SK-N-SH (cell line): ENCODE data around the gene NAV2. TPM values are rescaled to one million over a fixed set of nuclear protein-coding genes. Genes with fewer than 3 reads are reported as not detected.

Experiments used
- CTCF ChIA-PET: fragments of 300-600, 350-600 bp; formaldehyde crosslinking; extraction: SDS; loops from one replicate; lab custom pipeline; 2021; lab: Yijun Ruan, JAX
- POLR2A ChIA-PET: fragments of 350-600 bp; sonication (Branson Sonifier 250); formaldehyde crosslinking; extraction: SDS; loops from one replicate; lab custom pipeline; 2020; ENCODE audit warnings: antibody characterized with exemption, inconsistent platforms; lab: Yijun Ruan, JAX
- DNase-seq: peaks from one replicate; pipeline ENCODE4 v3.0.0; 2012
- H2AFZ ChIP-seq: fragments of 200-600 bp; sonication (generic); 2 replicates; pipeline ENCODE4 v1.8.1; 2016; ENCODE audit warnings: antibody characterized with exemption, mild to moderate bottlenecking, low read depth
- H3F3A ChIP-seq: fragments of 200-600 bp; sonication (generic); replicated peaks from 2 replicates; pipeline ENCODE3; 2016; ENCODE audit warnings: antibody characterized with exemption, mild to moderate bottlenecking; ENCODE audit not compliant: insufficient read depth
- H3K27ac ChIP-seq, 2 experiments: fragments of 200-500 bp in 1 of 2; fragments of 200-600 bp in 1 of 2; sonication (Bioruptor generic) in 1 of 2; sonication (generic), shearing (Covaris generic) in 1 of 2; 2 replicates each; pipeline versions ENCODE4 v1.5.1 to v1.6.1; 2014 to 2016; ENCODE audit warnings: low read depth in 2 of 2, inconsistent platforms in 1 of 2, low read length in 1 of 2, mild to moderate bottlenecking in 1 of 2, mixed read lengths in 1 of 2
- H3K27me3 ChIP-seq: fragments of 200-600 bp; sonication (generic), shearing (Covaris generic); 2 replicates; pipeline ENCODE4 v1.6.1; 2016; ENCODE audit warnings: mixed run types; ENCODE audit not compliant: insufficient read depth
- H3K36me3 ChIP-seq, 2 experiments: fragments of 200-500 bp in 1 of 2; fragments of 200-600 bp in 1 of 2; sonication (Bioruptor generic) in 1 of 2; sonication (generic) in 1 of 2; replicated peaks in 1 of 2; 2 replicates each; pipeline versions ENCODE3 to v1.5.1; 2014 to 2016; ENCODE audit warnings: low read length in 1 of 2, mild to moderate bottlenecking in 1 of 2; ENCODE audit not compliant: insufficient read depth in 2 of 2, control insufficient read depth in 1 of 2
- H3K4me1 ChIP-seq, 2 experiments: fragments of 200-500 bp in 1 of 2; fragments of 200-600 bp in 1 of 2; sonication (Bioruptor generic) in 1 of 2; sonication (generic), shearing (Covaris generic) in 1 of 2; 2 replicates each; pipeline versions ENCODE4 v1.5.1 to v1.6.1; 2014 to 2016; ENCODE audit warnings: low read depth in 1 of 2, low read length in 1 of 2, mixed run types in 1 of 2; ENCODE audit not compliant: insufficient read depth in 2 of 2, control insufficient read depth in 1 of 2
- H3K4me2 ChIP-seq: fragments of 200-600 bp; sonication (generic), shearing (Covaris generic); 2 replicates; pipeline ENCODE4 v1.6.1; 2017; ENCODE audit warnings: mixed run types
- H3K4me3 ChIP-seq, 2 experiments: fragments of 200-500 bp in 1 of 2; fragments of 200-600 bp in 1 of 2; sonication (Bioruptor generic) in 1 of 2; sonication (generic), shearing (Covaris generic) in 1 of 2; 2 replicates each; pipeline versions ENCODE4 v1.5.1 to v1.8.1; 2014 to 2016; ENCODE audit warnings: low read depth in 2 of 2, inconsistent platforms in 1 of 2, low read length in 1 of 2, mild to moderate bottlenecking in 1 of 2, mixed read lengths in 1 of 2, moderate library complexity in 1 of 2
- H3K79me2 ChIP-seq: fragments of 200-600 bp; sonication (generic); 2 replicates; pipeline ENCODE4 v1.8.1; 2017; ENCODE audit warnings: mild to moderate bottlenecking; ENCODE audit not compliant: insufficient read depth
- H3K9ac ChIP-seq: fragments of 200-600 bp; sonication (generic); 2 replicates; pipeline ENCODE4 v1.6.1; 2017; ENCODE audit warnings: mixed run types
- H3K9me2 ChIP-seq: fragments of 200-600 bp; sonication (generic); 2 replicates; pipeline ENCODE4 v1.6.1; 2017; ENCODE audit warnings: mixed run types
- H3K9me3 ChIP-seq: fragments of 200-600 bp; sonication (generic); 2 replicates; pipeline ENCODE4 v1.6.1; 2017; ENCODE audit warnings: mixed run types, mild to moderate bottlenecking, moderate library complexity
- H4K20me1 ChIP-seq: fragments of 200-600 bp; sonication (generic); 2 replicates; pipeline ENCODE4 v1.6.1; 2017; ENCODE audit warnings: mild to moderate bottlenecking, mixed run types; ENCODE audit not compliant: insufficient read depth
- ELF1 ChIP-seq: IDR thresholded peaks from 2 replicates; pipeline ENCODE4 v1.4.0; 2012
- EP300 ChIP-seq, 2 experiments: IDR thresholded peaks; 2 replicates each; pipeline versions ENCODE4 v1.4.0 to v1.6.1; 2012; ENCODE audit warnings: borderline replicate concordance in 1 of 2, low read depth in 1 of 2, low read length in 1 of 2
- FOSL2 ChIP-seq: IDR thresholded peaks from 2 replicates; pipeline ENCODE4 v1.4.0; 2012; ENCODE audit warnings: low read depth, mild to moderate bottlenecking, moderate library complexity, borderline replicate concordance
- JUND ChIP-seq: IDR thresholded peaks from 2 replicates; pipeline ENCODE4 v1.4.0; 2012
- MXI1 ChIP-seq: IDR thresholded peaks from 2 replicates; pipeline ENCODE4 v1.6.1; 2012; ENCODE audit warnings: mild to moderate bottlenecking, low read depth, low read length, improper control_type of control experiment
- NFIC ChIP-seq: IDR thresholded peaks from 2 replicates; pipeline ENCODE4 v1.4.0; 2012; ENCODE audit warnings: borderline replicate concordance
- NRF1 ChIP-seq: IDR thresholded peaks from 2 replicates; pipeline ENCODE4 v1.6.1; 2012; ENCODE audit warnings: low read depth, mild to moderate bottlenecking, low read length
- RCOR1 ChIP-seq: fragments of 150-350 bp; IDR thresholded peaks from 2 replicates; pipeline ENCODE4 v1.6.1; 2017; ENCODE audit warnings: antibody characterized with exemption, low read length
- RFX5 ChIP-seq: IDR thresholded peaks from 2 replicates; pipeline ENCODE4 v1.6.1; 2012; ENCODE audit warnings: mild to moderate bottlenecking, improper control_type of control experiment, low read length
- SMC3 ChIP-seq: IDR thresholded peaks from 2 replicates; pipeline ENCODE4 v1.6.1; 2012; ENCODE audit warnings: low read depth, low read length, improper control_type of control experiment
- WGBS: methylation state at CpG from one replicate; pipeline ENCODE4 v1.1.6; 2017; ENCODE audit warnings: low lambda C conversion rate; 5-methylcytosine and 5-hydroxymethylcytosine counted together
- polyA plus RNA-seq, 3 experiments: library from polyadenylated mRNA; depleted of rRNA; stranded (reverse); fragments of >200 nt; gene quantifications; 2 replicates each; pipeline ENCODE4 v1.2.3, GENCODE V29; 2012
- TF ChIP-seq, protein P1 (sequence below): IDR thresholded peaks from 2 replicates; pipeline ENCODE4 v1.6.1; 2012; ENCODE audit warnings: mild to moderate bottlenecking, low read depth, low read length, moderate library complexity
- TF ChIP-seq, protein P2 (sequence below): fragments of 150-350 bp; IDR thresholded peaks from 2 replicates; pipeline ENCODE4 v1.6.1; 2017; ENCODE audit warnings: antibody characterized with exemption, low read length, low read depth, borderline replicate concordance

NAV2 gene
- polyA plus RNA-seq, 1 of the 3 experiments (the other 2 are of a cell fraction): 26.2 TPM

- TF ChIP-seq MXI1 (peak; percentile 37; the same call in 1 of the 2 replicates), RCOR1 (peak; percentile 64; the same call in 1 of the 2 replicates), SMC3 (no peak), EP300 (IDR thresholded peaks at IDR 0.05; ENCODE audit: borderline replicate concordance in 1 of 2, low read depth in 1 of 2, low read length in 1 of 2) (peak in 1 of 2 experiments; percentile 45; a peak in 1 of 4 replicates)
- Histone ChIP-seq H3K36me3 (peaks cover 48 to 49% of the 10 kb centered on the region in 2 experiments), H3K9ac (no peak overlapping the region), H3K4me3 (no peak overlapping the region), H3K9me2 (no peaks in the 10 kb centered on the region), H3K79me2 (peaks cover 99% of the 10 kb centered on the region), H3K4me1 (peaks cover 1 to 55% of the 10 kb centered on the region in 2 experiments; a peak in 2 of 4 replicates), H3K27me3 (no peaks in the 10 kb centered on the region), H3K27ac (peak overlapping the region in 1 of 2 experiments; percentile 25; a peak in 1 of 4 replicates), H2AFZ (no peak overlapping the region), H3K9me3 (no peaks in the 10 kb centered on the region), H3F3A (no peaks in the 10 kb centered on the region), H3K4me2 (no peak overlapping the region), H4K20me1 (peaks cover 77% of the 10 kb centered on the region)
- CTCF ChIA-PET: interaction anchor here (1.2 kb wide), 2 partner anchors 287 to 290 kb away, joined by 3 read pairs; no protein-coding TSS in a partner anchor
- no peak for DNase-seq
- POLR2A ChIA-PET: no interaction called here
Observed at GRCh38 chr11:19844012-19844411, 131.4 kb downstream of the NAV2 start.

- peaks cover 76% of the 10 kb centered on the region for H4K20me1 ChIP-seq
- TF ChIP-seq ELF1 (no peak), JUND (no peak), FOSL2 (no peak), RFX5 (no peak), NRF1 (no peak), NFIC (no peak)
- TF ChIP-seq, protein P1, sequence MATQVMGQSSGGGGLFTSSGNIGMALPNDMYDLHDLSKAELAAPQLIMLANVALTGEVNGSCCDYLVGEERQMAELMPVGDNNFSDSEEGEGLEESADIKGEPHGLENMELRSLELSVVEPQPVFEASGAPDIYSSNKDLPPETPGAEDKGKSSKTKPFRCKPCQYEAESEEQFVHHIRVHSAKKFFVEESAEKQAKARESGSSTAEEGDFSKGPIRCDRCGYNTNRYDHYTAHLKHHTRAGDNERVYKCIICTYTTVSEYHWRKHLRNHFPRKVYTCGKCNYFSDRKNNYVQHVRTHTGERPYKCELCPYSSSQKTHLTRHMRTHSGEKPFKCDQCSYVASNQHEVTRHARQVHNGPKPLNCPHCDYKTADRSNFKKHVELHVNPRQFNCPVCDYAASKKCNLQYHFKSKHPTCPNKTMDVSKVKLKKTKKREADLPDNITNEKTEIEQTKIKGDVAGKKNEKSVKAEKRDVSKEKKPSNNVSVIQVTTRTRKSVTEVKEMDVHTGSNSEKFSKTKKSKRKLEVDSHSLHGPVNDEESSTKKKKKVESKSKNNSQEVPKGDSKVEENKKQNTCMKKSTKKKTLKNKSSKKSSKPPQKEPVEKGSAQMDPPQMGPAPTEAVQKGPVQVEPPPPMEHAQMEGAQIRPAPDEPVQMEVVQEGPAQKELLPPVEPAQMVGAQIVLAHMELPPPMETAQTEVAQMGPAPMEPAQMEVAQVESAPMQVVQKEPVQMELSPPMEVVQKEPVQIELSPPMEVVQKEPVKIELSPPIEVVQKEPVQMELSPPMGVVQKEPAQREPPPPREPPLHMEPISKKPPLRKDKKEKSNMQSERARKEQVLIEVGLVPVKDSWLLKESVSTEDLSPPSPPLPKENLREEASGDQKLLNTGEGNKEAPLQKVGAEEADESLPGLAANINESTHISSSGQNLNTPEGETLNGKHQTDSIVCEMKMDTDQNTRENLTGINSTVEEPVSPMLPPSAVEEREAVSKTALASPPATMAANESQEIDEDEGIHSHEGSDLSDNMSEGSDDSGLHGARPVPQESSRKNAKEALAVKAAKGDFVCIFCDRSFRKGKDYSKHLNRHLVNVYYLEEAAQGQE: no peak
- TF ChIP-seq, protein P2, sequence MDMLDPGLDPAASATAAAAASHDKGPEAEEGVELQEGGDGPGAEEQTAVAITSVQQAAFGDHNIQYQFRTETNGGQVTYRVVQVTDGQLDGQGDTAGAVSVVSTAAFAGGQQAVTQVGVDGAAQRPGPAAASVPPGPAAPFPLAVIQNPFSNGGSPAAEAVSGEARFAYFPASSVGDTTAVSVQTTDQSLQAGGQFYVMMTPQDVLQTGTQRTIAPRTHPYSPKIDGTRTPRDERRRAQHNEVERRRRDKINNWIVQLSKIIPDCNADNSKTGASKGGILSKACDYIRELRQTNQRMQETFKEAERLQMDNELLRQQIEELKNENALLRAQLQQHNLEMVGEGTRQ: no peak
- TF ChIP-seq, all 33 proteins: peak for 0
- ChIA-PET CTCF (no interaction called here), POLR2A (no interaction called here)
- Histone ChIP-seq H3K9me2 (no peaks in the 10 kb centered on the region), H3K9ac (no peak overlapping the region), H3K36me3 (peaks cover 51% of the 10 kb centered on the region in 2 experiments), H3F3A (no peaks in the 10 kb centered on the region), H2AFZ (no peak overlapping the region), H3K4me3 (no peak overlapping the region), H3K4me1 (peaks cover 0 to 61% of the 10 kb centered on the region in 2 experiments; a peak in 2 of 4 replicates), H3K27ac (peak overlapping the region in 1 of 2 experiments; percentile 38; a peak in 1 of 4 replicates), H3K79me2 (peaks cover 97% of the 10 kb centered on the region), H3K4me2 (no peak overlapping the region), H3K9me3 (no peaks in the 10 kb centered on the region), H3K27me3 (no peaks in the 10 kb centered on the region)
- DNase-seq: no peak
- WGBS: 93% methylated on average over 2 of the region's 2 CpGs
Observed at GRCh38 chr11:19844806-19845205, 132.2 kb downstream of the NAV2 start.
